HFF-Myc (cell line): ENCODE measurements around the gene LRSAM1.

Experiments used
- DNase-seq: peaks from one replicate; pipeline ENCODE4 v3.0.0-alpha.2; 2011; ENCODE audit warnings: low read depth; ENCODE audit errors: extremely low read depth
- H3K4me3 ChIP-seq: replicated peaks from 2 replicates; pipeline ENCODE4 v1.5.1; 2011; ENCODE audit warnings: low read depth, mild to moderate bottlenecking, control low read depth, low read length
- CTCF ChIP-seq: IDR thresholded peaks from 2 replicates; pipeline ENCODE4 v1.5.1; 2012; ENCODE audit warnings: mild to moderate bottlenecking, low read depth, low read length, control low read depth; ENCODE audit errors: missing control alignments

LRSAM1 gene

DNA sequence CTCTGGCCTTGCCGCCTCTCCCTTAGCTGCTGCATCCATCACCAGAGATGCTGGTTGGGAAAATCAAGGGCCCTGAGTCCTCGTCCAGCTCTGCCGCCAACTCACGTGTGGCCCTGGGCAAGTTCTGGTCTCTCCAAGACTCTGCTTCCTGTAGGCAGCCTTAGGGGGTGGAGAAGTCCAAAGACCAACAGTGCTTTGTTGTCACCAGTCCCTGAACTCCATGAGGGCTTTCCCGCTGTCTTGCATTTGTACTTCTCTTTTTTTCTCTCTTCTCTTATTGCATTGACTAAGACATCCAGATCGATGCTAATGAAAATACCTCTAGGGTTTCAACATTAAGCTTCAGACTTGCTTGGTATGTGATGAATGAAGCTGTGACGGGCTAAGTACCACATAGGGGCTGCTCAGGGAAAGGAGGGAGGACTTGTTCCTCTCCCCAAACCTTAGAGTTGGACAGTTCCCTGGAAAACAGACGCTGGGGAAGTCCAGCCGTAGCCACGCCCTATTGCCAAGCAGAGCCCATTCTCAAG is 97.1 kb downstream of the LRSAM1 start:
- no peak overlapping the region for H3K4me3 ChIP-seq
- DNase-seq = no peak
- no peak for TF ChIP-seq CTCF

- no peak for TF ChIP-seq CTCF
- H3K4me3 ChIP-seq = no peak overlapping the region
- no peak for DNase-seq
Observed at GRCh38 chr9:127549218-127549617, 97.9 kb downstream of the LRSAM1 start.

DNA sequence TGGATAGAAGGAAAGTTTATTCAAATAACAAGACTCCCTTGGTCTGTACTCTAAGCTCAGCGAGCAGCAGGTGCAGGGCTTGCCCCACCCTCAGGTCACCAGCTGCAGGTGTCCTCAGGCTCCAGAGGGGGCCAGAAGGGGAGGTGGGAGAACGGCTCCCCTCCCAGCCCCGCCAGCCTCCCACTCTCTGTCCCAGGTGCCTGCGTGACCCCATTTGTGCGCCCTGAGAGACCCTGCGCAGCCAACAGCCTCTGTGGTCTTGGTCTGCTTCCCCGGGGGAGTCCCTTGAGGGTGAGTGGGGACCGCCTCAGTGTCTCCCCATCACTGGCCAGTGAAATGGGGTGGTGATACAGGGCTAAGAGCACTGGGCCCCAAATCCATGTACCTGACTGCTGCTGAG is 98.4 kb downstream of the LRSAM1 start:
- DNase-seq = no peak
- no peak overlapping the region for H3K4me3 ChIP-seq
- TF ChIP-seq CTCF = no peak

DNA sequence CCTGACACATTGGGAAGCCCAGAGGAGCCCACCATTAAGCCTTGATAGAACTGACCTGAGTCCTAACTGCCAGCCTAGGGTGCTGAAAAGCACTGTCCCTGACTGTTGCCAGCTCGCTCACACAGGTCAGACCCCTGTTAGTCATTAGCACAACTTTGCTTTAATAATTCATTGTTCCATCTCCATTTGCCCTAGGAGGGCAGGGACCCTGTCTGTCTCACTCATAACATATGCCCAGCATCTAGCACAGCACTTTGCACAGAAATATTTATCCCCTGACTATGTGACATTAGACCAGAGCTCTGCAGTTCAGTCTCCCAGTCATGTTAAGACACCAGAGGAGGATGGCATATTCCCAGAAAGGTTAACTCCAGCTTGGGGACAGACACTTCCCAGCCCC is 99.0 kb downstream of the LRSAM1 start:
- TF ChIP-seq CTCF = no peak
- no peak overlapping the region for H3K4me3 ChIP-seq
- no peak for DNase-seq

- no peak overlapping the region for H3K4me3 ChIP-seq
- no peak for TF ChIP-seq CTCF
- DNase-seq = no peak
Observed at GRCh38 chr9:127550751-127551150, 99.4 kb downstream of the LRSAM1 start.
